HEK293 (cell line): ENCODE data around the gene UBE2D2.

ENCODE experiments used
- CTCF ChIA-PET: fragments of 350-600 bp; formaldehyde crosslinking; extraction: SDS; loops from one replicate; lab custom pipeline; 2021; ENCODE audit warnings: antibody characterized with exemption; lab: Yijun Ruan, JAX
- POLR2A ChIA-PET: fragments of 300-600 bp; formaldehyde crosslinking; extraction: SDS; loops from one replicate; lab custom pipeline; 2020; ENCODE audit warnings: antibody characterized with exemption, inconsistent platforms; lab: Yijun Ruan, JAX
- H3K27ac ChIP-seq: fragments of 200-500 bp; sonication (Bioruptor generic); 2 replicates; pipeline ENCODE4 v1.5.1; 2014; ENCODE audit warnings: low read depth, low read length, control low read depth, inconsistent platforms; ENCODE audit errors: extremely low read depth
- H3K36me3 ChIP-seq, 2 experiments: fragments of 200-500 bp in 1 of 2; sonication (Bioruptor generic) in 1 of 2; 1 replicate in 1 of 2; 2 replicates in 1 of 2; pipeline ENCODE4 v1.5.1; 2014 to 2017; ENCODE audit warnings: inconsistent platforms in 2 of 2, low read length in 2 of 2; ENCODE audit not compliant: control insufficient read depth in 2 of 2, insufficient read depth in 1 of 2
- H3K4me1 ChIP-seq: fragments of 200-500 bp; sonication (Bioruptor generic); 2 replicates; pipeline ENCODE4 v1.5.1; 2014; ENCODE audit warnings: mild to moderate bottlenecking, low read length, inconsistent platforms; ENCODE audit not compliant: control insufficient read depth, insufficient read depth
- H3K4me3 ChIP-seq: 2 replicates; pipeline ENCODE4 v1.5.1; 2011; ENCODE audit warnings: low read depth, mild to moderate bottlenecking, control low read depth, low read length, moderate library complexity
- H3K9me3 ChIP-seq: fragments of 200-500 bp; sonication (Bioruptor generic); 2 replicates; pipeline ENCODE4 v1.5.1; 2014; ENCODE audit warnings: low read depth, low read length, inconsistent platforms; ENCODE audit not compliant: control insufficient read depth, insufficient read depth
- FEZF1 ChIP-seq: fragments of 450-650 bp; formaldehyde crosslinking; IDR thresholded peaks from 2 replicates; pipeline ENCODE4 v1.5.1; 2016; ENCODE audit warnings: missing biosample characterization, missing genetic modification characterization
- GLI4 ChIP-seq: fragments of 450-650 bp; formaldehyde crosslinking; IDR thresholded peaks from 2 replicates; pipeline ENCODE4 v1.5.1; 2016; ENCODE audit warnings: missing biosample characterization, missing genetic modification characterization
- GLIS2 ChIP-seq: fragments of 450-650 bp; formaldehyde crosslinking; IDR thresholded peaks from 2 replicates; pipeline ENCODE4 v1.5.1; 2016; ENCODE audit warnings: missing biosample characterization, missing genetic modification characterization
- KLF9 ChIP-seq: fragments of 450-650 bp; formaldehyde crosslinking; IDR thresholded peaks from 2 replicates; pipeline ENCODE4 v1.5.1; 2016; ENCODE audit warnings: missing biosample characterization, missing genetic modification characterization, low read depth
- OVOL3 ChIP-seq: fragments of 450-650 bp; formaldehyde crosslinking; IDR thresholded peaks from 2 replicates; pipeline ENCODE4 v1.5.1; 2016; ENCODE audit warnings: missing biosample characterization, missing genetic modification characterization
- YY2 ChIP-seq: fragments of 450-650 bp; formaldehyde crosslinking; IDR thresholded peaks from 2 replicates; pipeline ENCODE4 v1.5.1; 2016; ENCODE audit warnings: missing biosample characterization, missing genetic modification characterization
- ZNF121 ChIP-seq: fragments of 450-650 bp; formaldehyde crosslinking; IDR thresholded peaks from 2 replicates; pipeline ENCODE4 v1.5.1; 2016; ENCODE audit warnings: missing biosample characterization, missing genetic modification characterization
- ZNF146 ChIP-seq: fragments of 450-650 bp; formaldehyde crosslinking; IDR thresholded peaks from 2 replicates; pipeline ENCODE4 v1.5.1; 2016; ENCODE audit warnings: missing biosample characterization, missing genetic modification characterization
- ZNF221 ChIP-seq: fragments of 450-650 bp; formaldehyde crosslinking; IDR thresholded peaks from 2 replicates; pipeline ENCODE4 v1.5.1; 2017; ENCODE audit warnings: missing biosample characterization, missing genetic modification characterization, borderline replicate concordance
- ZNF239 ChIP-seq: fragments of 450-650 bp; formaldehyde crosslinking; IDR thresholded peaks from 2 replicates; pipeline ENCODE4 v1.5.1; 2016; ENCODE audit warnings: missing biosample characterization, missing genetic modification characterization
- ZNF473 ChIP-seq: fragments of 450-650 bp; formaldehyde crosslinking; IDR thresholded peaks from 2 replicates; pipeline ENCODE4 v1.5.1; 2017; ENCODE audit warnings: missing biosample characterization, missing genetic modification characterization
- ZNF501 ChIP-seq: fragments of 450-650 bp; formaldehyde crosslinking; IDR thresholded peaks from 2 replicates; pipeline ENCODE4 v1.5.1; 2016; ENCODE audit warnings: missing biosample characterization, missing genetic modification characterization
- ZNF555 ChIP-seq: fragments of 450-650 bp; formaldehyde crosslinking; conservative IDR thresholded peaks from 2 replicates; pipeline ENCODE4 v1.5.1; 2017; ENCODE audit warnings: missing biosample characterization, mild to moderate bottlenecking, missing genetic modification characterization, inconsistent platforms
- ZNF654 ChIP-seq: fragments of 450-650 bp; formaldehyde crosslinking; IDR thresholded peaks from 2 replicates; pipeline ENCODE4 v1.5.1; 2016; ENCODE audit warnings: low read depth, missing biosample characterization, missing genetic modification characterization
- ZNF670 ChIP-seq: fragments of 450-650 bp; formaldehyde crosslinking; IDR thresholded peaks from 2 replicates; pipeline ENCODE4 v1.5.1; 2016; ENCODE audit warnings: missing biosample characterization, missing genetic modification characterization, low read depth
- ZNF707 ChIP-seq: fragments of 450-650 bp; formaldehyde crosslinking; IDR thresholded peaks from 2 replicates; pipeline ENCODE4 v1.5.1; 2016; ENCODE audit warnings: missing biosample characterization, missing genetic modification characterization
- ZNF830 ChIP-seq: fragments of 450-650 bp; IDR thresholded peaks from 2 replicates; pipeline ENCODE4 v1.5.0; 2018; ENCODE audit warnings: missing biosample characterization, missing genetic modification characterization, low read depth, mild to moderate bottlenecking, moderate library complexity
- TF ChIP-seq, protein P1 (sequence below): fragments of 450-650 bp; formaldehyde crosslinking; IDR thresholded peaks from 2 replicates; pipeline ENCODE4 v1.5.1; 2016; ENCODE audit warnings: missing biosample characterization, missing genetic modification characterization, low read depth
- TF ChIP-seq, protein P2 (sequence below): fragments of 450-650 bp; formaldehyde crosslinking; IDR thresholded peaks from 2 replicates; pipeline ENCODE4 v1.5.1; 2016; ENCODE audit warnings: missing biosample characterization, missing genetic modification characterization
- TF ChIP-seq, protein P3 (sequence below): fragments of 450-650 bp; formaldehyde crosslinking; IDR thresholded peaks from 2 replicates; pipeline ENCODE4 v1.5.1; 2016; ENCODE audit warnings: missing biosample characterization, missing genetic modification characterization
- TF ChIP-seq, protein P4 (sequence below): fragments of 450-650 bp; formaldehyde crosslinking; IDR thresholded peaks from 2 replicates; pipeline ENCODE4 v1.5.1; 2016; ENCODE audit warnings: missing biosample characterization, missing genetic modification characterization
- TF ChIP-seq, protein P5 (sequence below): fragments of 450-650 bp; formaldehyde crosslinking; conservative IDR thresholded peaks from 2 replicates; pipeline ENCODE4 v1.5.1; 2016; ENCODE audit warnings: low read depth, missing biosample characterization, missing genetic modification characterization

UBE2D2 gene

DNA sequence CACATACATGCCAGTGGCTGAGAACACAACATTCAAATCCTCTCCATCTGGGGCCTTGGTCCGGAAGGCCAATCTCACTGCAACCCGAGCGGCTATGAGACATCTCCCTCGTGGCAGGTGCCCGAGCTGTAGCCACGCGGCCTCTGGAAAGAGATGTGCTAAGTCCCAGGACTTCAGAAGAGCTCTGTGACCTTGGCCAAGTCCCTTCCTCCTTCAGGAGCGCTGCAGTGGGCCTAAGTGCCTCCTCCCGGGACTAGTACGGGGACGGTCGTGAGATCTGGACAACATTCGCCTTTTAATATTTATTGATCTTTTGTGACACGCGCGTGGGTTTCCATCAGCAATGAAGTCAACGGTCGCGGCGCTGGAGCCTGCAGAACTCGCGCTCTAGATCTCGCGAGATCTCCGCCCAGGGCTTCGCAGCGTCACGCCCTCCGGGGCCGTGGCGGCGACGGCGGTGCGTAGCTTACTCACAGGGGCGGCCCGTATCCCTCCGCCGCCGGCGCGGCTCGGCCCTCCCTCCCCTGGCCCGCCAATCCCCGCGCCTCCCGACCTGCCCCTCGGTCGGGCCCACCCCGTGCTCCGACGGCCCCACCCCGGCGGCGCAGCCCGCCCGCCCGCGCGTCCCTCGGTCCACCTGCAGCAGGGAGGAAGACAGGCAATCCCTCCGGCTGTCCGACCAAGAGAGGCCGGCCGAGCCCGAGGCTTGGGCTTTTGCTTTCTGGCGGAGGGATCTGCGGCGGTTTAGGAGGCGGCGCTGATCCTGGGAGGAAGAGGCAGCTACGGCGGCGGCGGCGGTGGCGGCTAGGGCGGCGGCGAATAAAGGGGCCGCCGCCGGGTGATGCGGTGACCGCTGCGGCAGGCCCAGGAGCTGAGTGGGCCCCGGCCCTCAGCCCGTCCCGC is at the start of gene UBE2D2:
UBE2D2 (plus strand) TSS at position 588 of the 903 bp plus-strand sequence. CDS start 453 bp downstream, outside the sequence.
- Histone ChIP-seq H3K36me3 (peaks cover 16 to 32% of the 10 kb centered on the region in 2 experiments; a peak in 2 of 3 replicates), H3K4me1 (peaks cover 10% of the 10 kb centered on the region; the same call in 1 of the 2 replicates), H3K27ac (peak within 1 kb of the TSS; percentile 96), H3K4me3 (peak within 1 kb of the TSS; percentile 95), H3K9me3 (no peaks in the 10 kb centered on the region)
- ChIA-PET POLR2A (interaction anchor here (0.6 to 2.3 kb wide), 19 partner anchors 9 to 1209 kb away, joined by 3 to 22 read pairs (median 4); partner anchors contain the start of genes CXXC5, DNAJC18, PAIP2 and SPATA24), CTCF (interaction anchor here (0.6 to 0.7 kb wide), 2 partner anchors 41 to 140 kb away, joined by 3 to 4 read pairs; no protein-coding TSS in a partner anchor)
- TF ChIP-seq, protein P1, sequence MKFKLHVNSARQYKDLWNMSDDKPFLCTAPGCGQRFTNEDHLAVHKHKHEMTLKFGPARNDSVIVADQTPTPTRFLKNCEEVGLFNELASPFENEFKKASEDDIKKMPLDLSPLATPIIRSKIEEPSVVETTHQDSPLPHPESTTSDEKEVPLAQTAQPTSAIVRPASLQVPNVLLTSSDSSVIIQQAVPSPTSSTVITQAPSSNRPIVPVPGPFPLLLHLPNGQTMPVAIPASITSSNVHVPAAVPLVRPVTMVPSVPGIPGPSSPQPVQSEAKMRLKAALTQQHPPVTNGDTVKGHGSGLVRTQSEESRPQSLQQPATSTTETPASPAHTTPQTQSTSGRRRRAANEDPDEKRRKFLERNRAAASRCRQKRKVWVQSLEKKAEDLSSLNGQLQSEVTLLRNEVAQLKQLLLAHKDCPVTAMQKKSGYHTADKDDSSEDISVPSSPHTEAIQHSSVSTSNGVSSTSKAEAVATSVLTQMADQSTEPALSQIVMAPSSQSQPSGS (tag by site-specific recombination): no peak
- no peak for TF ChIP-seq ZNF707 (tag by site-specific recombination)
- no peak for TF ChIP-seq ZNF670 (tag by site-specific recombination)
- TF ChIP-seq, protein P2, sequence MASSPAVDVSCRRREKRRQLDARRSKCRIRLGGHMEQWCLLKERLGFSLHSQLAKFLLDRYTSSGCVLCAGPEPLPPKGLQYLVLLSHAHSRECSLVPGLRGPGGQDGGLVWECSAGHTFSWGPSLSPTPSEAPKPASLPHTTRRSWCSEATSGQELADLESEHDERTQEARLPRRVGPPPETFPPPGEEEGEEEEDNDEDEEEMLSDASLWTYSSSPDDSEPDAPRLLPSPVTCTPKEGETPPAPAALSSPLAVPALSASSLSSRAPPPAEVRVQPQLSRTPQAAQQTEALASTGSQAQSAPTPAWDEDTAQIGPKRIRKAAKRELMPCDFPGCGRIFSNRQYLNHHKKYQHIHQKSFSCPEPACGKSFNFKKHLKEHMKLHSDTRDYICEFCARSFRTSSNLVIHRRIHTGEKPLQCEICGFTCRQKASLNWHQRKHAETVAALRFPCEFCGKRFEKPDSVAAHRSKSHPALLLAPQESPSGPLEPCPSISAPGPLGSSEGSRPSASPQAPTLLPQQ (tag by site-specific recombination): peak; percentile 96
- TF ChIP-seq GLI4 (tag by site-specific recombination): 0 out of 2 replicates have a peak, but pooled peaks have one; percentile 13
- TF ChIP-seq FEZF1 (tag by site-specific recombination): no peak
- TF ChIP-seq, protein P3, sequence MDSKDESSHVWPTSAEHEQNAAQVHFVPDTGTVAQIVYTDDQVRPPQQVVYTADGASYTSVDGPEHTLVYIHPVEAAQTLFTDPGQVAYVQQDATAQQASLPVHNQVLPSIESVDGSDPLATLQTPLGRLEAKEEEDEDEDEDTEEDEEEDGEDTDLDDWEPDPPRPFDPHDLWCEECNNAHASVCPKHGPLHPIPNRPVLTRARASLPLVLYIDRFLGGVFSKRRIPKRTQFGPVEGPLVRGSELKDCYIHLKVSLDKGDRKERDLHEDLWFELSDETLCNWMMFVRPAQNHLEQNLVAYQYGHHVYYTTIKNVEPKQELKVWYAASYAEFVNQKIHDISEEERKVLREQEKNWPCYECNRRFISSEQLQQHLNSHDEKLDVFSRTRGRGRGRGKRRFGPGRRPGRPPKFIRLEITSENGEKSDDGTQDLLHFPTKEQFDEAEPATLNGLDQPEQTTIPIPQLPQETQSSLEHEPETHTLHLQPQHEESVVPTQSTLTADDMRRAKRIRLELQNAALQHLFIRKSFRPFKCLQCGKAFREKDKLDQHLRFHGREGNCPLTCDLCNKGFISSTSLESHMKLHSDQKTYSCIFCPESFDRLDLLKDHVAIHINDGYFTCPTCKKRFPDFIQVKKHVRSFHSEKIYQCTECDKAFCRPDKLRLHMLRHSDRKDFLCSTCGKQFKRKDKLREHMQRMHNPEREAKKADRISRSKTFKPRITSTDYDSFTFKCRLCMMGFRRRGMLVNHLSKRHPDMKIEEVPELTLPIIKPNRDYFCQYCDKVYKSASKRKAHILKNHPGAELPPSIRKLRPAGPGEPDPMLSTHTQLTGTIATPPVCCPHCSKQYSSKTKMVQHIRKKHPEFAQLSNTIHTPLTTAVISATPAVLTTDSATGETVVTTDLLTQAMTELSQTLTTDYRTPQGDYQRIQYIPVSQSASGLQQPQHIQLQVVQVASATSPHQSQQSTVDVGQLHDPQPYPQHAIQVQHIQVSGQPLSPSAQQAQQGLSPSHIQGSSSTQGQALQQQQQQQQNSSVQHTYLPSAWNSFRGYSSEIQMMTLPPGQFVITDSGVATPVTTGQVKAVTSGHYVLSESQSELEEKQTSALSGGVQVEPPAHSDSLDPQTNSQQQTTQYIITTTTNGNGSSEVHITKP: 0 out of 2 replicates have a peak, but pooled peaks have one; percentile 10
- TF ChIP-seq, protein P4, sequence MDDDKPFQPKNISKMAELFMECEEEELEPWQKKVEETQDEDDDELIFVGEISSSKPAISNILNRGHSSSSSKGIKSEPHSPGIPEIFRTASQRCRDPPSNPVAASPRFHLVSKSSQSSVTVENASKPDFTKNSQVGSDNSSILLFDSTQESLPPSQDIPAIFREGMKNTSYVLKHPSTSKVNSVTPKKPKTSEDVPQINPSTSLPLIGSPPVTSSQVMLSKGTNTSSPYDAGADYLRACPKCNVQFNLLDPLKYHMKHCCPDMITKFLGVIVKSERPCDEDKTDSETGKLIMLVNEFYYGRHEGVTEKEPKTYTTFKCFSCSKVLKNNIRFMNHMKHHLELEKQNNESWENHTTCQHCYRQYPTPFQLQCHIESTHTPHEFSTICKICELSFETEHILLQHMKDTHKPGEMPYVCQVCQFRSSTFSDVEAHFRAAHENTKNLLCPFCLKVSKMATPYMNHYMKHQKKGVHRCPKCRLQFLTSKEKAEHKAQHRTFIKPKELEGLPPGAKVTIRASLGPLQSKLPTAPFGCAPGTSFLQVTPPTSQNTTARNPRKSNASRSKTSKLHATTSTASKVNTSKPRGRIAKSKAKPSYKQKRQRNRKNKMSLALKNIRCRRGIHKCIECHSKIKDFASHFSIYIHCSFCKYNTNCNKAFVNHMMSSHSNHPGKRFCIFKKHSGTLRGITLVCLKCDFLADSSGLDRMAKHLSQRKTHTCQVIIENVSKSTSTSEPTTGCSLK: no peak
- TF ChIP-seq ZNF555 (tag by site-specific recombination): no peak
- TF ChIP-seq YY2: peak; percentile 55; the same call in 1 of the 2 replicates
- TF ChIP-seq ZNF830 (tag by site-specific recombination): no peak
- no peak for TF ChIP-seq ZNF221 (tag by site-specific recombination)
- peak; percentile 18; the same call in 1 of the 2 replicates for TF ChIP-seq GLIS2 (tag by site-specific recombination)
- TF ChIP-seq OVOL3 (tag by site-specific recombination): no peak
- peak; percentile 59 for TF ChIP-seq ZNF146 (tag by site-specific recombination)
- no peak for TF ChIP-seq ZNF473 (tag by site-specific recombination)
- TF ChIP-seq, protein P5, sequence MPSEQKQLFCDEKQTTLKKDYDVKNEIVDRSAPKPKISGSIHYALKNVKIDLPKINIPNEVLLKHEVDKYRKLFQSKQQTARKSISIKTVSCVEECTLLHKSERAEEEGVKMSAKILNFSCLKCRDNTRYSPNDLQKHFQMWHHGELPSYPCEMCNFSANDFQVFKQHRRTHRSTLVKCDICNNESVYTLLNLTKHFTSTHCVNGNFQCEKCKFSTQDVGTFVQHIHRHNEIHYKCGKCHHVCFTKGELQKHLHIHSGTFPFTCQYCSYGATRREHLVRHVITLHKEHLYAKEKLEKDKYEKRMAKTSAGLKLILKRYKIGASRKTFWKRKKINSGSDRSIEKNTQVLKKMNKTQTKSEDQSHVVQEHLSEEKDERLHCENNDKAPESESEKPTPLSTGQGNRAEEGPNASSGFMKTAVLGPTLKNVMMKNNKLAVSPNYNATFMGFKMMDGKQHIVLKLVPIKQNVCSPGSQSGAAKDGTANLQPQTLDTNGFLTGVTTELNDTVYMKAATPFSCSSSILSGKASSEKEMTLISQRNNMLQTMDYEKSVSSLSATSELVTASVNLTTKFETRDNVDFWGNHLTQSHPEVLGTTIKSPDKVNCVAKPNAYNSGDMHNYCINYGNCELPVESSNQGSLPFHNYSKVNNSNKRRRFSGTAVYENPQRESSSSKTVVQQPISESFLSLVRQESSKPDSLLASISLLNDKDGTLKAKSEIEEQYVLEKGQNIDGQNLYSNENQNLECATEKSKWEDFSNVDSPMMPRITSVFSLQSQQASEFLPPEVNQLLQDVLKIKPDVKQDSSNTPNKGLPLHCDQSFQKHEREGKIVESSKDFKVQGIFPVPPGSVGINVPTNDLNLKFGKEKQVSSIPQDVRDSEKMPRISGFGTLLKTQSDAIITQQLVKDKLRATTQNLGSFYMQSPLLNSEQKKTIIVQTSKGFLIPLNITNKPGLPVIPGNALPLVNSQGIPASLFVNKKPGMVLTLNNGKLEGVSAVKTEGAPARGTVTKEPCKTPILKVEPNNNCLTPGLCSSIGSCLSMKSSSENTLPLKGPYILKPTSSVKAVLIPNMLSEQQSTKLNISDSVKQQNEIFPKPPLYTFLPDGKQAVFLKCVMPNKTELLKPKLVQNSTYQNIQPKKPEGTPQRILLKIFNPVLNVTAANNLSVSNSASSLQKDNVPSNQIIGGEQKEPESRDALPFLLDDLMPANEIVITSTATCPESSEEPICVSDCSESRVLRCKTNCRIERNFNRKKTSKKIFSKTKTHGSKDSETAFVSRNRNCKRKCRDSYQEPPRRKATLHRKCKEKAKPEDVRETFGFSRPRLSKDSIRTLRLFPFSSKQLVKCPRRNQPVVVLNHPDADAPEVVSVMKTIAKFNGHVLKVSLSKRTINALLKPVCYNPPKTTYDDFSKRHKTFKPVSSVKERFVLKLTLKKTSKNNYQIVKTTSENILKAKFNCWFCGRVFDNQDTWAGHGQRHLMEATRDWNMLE (tag by site-specific recombination): no peak
- TF ChIP-seq ZNF501 (tag by site-specific recombination): peak; percentile 66; the same call in 1 of the 2 replicates
- TF ChIP-seq KLF9 (tag by site-specific recombination): peak; percentile 83
- no peak for TF ChIP-seq ZNF121 (tag by site-specific recombination)
- TF ChIP-seq ZNF654 (tag by site-specific recombination): no peak
- TF ChIP-seq ZNF239: no peak
